ENCODE data around the gene AGRN.
"Not testable (repeated sequence)": the region's sequence is repeated elsewhere in the genome, so short reads cannot be mapped to it uniquely, and the experiment has no call there.

Gene AGRN

DNA sequence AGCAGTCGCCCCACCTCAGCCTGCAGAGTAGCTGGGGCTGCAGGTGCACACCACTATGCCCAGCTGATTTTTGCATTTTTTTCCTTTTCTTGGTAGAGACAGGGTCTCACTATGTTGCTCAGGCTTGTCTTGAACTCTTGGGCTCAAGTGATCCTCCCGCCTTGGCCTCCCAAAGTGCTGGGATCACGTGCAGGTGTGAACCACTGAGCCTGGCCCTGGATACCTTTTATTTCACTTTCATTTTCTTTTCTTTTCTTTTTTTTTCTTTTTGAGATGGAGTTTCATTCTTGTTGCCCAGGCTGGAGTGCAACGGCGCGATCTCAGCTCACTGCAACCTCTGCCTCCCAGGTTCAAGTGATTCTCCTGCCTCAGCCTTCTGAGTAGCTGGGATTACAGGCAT lies 28.6 kb upstream of the AGRN start:
- H3K9ac ChIP-seq (ENCODE audit: low read length); H2AK5ac ChIP-seq (ENCODE audit: low read length, severe bottlenecking); H2BK120ac ChIP-seq (ENCODE audit: low read depth, low read length); H4K91ac ChIP-seq (ENCODE audit: low read length); H3K14ac ChIP-seq (ENCODE audit: low read length in 2 of 2); H3K4me1 ChIP-seq (ENCODE audit: control insufficient read depth, insufficient read depth, low read depth, low read length); DNase-seq; H2BK15ac ChIP-seq (ENCODE audit: low read depth, poor library complexity, severe bottlenecking); H3K9me3 ChIP-seq (ENCODE audit: control insufficient read depth, low read length); H2BK12ac ChIP-seq (ENCODE audit: low read length in 2 of 2); H3K4ac ChIP-seq (ENCODE audit: low read depth in 1 of 2, low read length in 2 of 2); H3K27ac ChIP-seq (ENCODE audit: low read length, poor library complexity, severe bottlenecking); H3K36me3 ChIP-seq (ENCODE audit: control insufficient read depth in 1 of 2, insufficient read depth in 2 of 2, low read depth in 1 of 2, low read length in 2 of 2); H3K4me3 ChIP-seq (ENCODE audit: insufficient read depth in 1 of 2, low read depth in 1 of 2, low read length in 2 of 2); H3K4me2 ChIP-seq (ENCODE audit: low read length, poor library complexity, severe bottlenecking); H4K8ac ChIP-seq (ENCODE audit: low read length); H3K79me1 ChIP-seq (replicated peaks; ENCODE audit: low read length, poor library complexity, severe bottlenecking); H2AFZ ChIP-seq (ENCODE audit: low read depth, low read length); H3K18ac ChIP-seq (ENCODE audit: low read depth in 1 of 2, low read length in 2 of 2); H2BK5ac ChIP-seq (ENCODE audit: low read depth, low read length, poor library complexity, severe bottlenecking); H3K23ac ChIP-seq (ENCODE audit: low read length in 2 of 2): not testable (repeated sequence)
- WGBS: 95% methylated on average over 6 of the region's 6 CpGs
- H3K27me3 ChIP-seq (ENCODE audit: control insufficient read depth in 1 of 2, insufficient read depth in 1 of 2, low read length in 2 of 2): peaks cover 0 to 34% of the 10 kb centered on the region in 2 experiments

DNA sequence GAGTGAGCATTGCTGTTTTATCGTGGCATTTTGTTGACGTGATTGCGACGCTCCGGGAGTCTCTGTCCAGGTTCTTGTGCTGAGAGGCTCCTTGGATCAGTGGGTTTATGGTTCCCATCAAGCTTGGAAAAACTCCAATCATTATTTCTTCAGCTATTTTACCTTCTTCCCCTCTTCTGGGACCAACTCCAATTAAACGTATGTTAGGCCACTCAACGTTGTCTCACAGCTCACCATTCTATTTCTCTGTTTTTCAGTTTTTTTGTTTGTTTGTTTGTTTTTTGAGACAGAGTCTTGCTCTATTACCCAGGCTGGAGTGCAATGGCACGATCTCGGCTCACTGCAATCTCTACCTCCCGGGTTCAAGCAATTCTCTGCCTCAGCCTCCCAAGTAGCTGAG lies 28.0 kb upstream of the AGRN start:
- H3K27ac ChIP-seq (ENCODE audit: low read length, poor library complexity, severe bottlenecking): no peak overlapping the region
- H2BK15ac ChIP-seq (ENCODE audit: low read depth, poor library complexity, severe bottlenecking): no peak overlapping the region
- H3K4me1 ChIP-seq (ENCODE audit: control insufficient read depth, insufficient read depth, low read depth, low read length): peaks cover 5% of the 10 kb centered on the region
- H4K8ac ChIP-seq (ENCODE audit: low read length): no peak overlapping the region
- H3K4me3 ChIP-seq (ENCODE audit: insufficient read depth in 1 of 2, low read depth in 1 of 2, low read length in 2 of 2): no peak overlapping the region
- no peak overlapping the region for H3K14ac ChIP-seq (ENCODE audit: low read length in 2 of 2)
- H2AFZ ChIP-seq (ENCODE audit: low read depth, low read length): no peak overlapping the region
- 97% methylated on average over 8 of the region's 10 CpGs for WGBS
- H2AK5ac ChIP-seq (ENCODE audit: low read length, severe bottlenecking): no peak overlapping the region
- no peaks in the 10 kb centered on the region for H3K79me1 ChIP-seq (replicated peaks; ENCODE audit: low read length, poor library complexity, severe bottlenecking)
- H3K27me3 ChIP-seq (ENCODE audit: control insufficient read depth in 1 of 2, insufficient read depth in 1 of 2, low read length in 2 of 2): peaks cover 1 to 35% of the 10 kb centered on the region in 2 experiments
- no peak overlapping the region for H2BK12ac ChIP-seq (ENCODE audit: low read length in 2 of 2)
- H3K9me3 ChIP-seq (ENCODE audit: control insufficient read depth, low read length): peaks cover 5% of the 10 kb centered on the region
- no peak overlapping the region for H3K18ac ChIP-seq (ENCODE audit: low read depth in 1 of 2, low read length in 2 of 2)
- H2BK120ac ChIP-seq (ENCODE audit: low read depth, low read length): no peak overlapping the region
- no peak overlapping the region for H2BK5ac ChIP-seq (ENCODE audit: low read depth, low read length, poor library complexity, severe bottlenecking)
- no peak overlapping the region for H3K23ac ChIP-seq (ENCODE audit: low read length in 2 of 2)
- no peak overlapping the region for H3K4me2 ChIP-seq (ENCODE audit: low read length, poor library complexity, severe bottlenecking)
- DNase-seq: peak; percentile 50
- H3K9ac ChIP-seq (ENCODE audit: low read length): no peak overlapping the region
- no peak overlapping the region for H4K91ac ChIP-seq (ENCODE audit: low read length)
- no peak overlapping the region for H3K4ac ChIP-seq (ENCODE audit: low read depth in 1 of 2, low read length in 2 of 2)
- no peaks in the 10 kb centered on the region for H3K36me3 ChIP-seq (ENCODE audit: control insufficient read depth in 1 of 2, insufficient read depth in 2 of 2, low read depth in 1 of 2, low read length in 2 of 2)

DNA sequence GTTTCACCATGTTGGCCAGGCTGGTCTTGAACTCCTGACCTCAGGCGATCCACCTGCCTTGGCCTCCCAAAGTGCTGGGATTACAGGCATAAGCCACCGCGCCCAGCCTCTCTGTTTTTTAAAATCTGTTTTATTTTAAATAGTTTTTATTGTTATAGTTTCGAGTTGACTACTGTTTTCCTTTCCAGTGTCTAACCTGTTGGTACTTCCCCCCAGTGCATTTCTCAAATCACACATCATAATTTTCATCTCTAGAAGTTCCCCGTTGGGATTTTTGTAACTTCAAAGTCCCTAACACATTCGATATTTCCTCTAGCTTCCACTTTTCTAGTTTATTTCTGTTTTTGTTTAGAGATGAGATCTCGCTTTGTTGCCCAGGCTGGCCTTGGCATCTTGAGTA lies 27.6 kb upstream of the AGRN start:
- Histone ChIP-seq H3K4me1 (ENCODE audit: control insufficient read depth, insufficient read depth, low read depth, low read length) (peaks cover 5% of the 10 kb centered on the region), H3K4me2 (ENCODE audit: low read length, poor library complexity, severe bottlenecking) (no peak overlapping the region)
- WGBS: 89% methylated on average over 3 of the region's 7 CpGs

DNA sequence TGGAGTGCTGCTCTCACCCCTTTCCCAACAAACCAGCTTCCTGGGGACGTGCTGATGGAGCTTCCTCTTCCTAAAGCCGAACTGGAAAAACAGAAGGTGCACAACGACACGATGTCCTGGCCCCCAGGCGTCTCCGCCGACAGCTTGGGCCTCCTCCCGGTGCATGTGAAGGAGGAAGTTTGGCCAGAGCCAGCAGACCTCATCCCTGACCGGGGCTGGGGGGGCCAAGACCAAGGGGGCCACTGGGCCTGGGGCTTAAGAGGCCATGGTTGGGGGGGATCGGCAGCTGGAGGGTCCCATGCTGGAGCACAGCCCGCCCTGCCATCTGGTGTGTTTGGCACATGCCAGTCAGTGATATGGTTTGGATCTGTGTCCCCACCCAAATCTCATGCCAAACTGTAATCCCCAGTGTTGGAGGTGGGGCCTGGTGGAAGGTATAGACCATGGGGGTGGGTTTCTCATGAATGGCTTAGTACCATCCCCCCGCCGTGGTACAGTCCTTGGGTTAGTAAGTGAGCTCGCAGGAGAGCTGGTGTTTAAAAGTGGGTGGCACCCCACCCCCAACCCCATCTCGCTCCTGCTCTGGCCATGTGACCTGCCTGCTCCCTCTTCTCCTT lies 26.4 kb upstream of the AGRN start:
- H3K14ac ChIP-seq (ENCODE audit: low read length in 2 of 2): no peak overlapping the region
- no peak overlapping the region for H2BK5ac ChIP-seq (ENCODE audit: low read depth, low read length, poor library complexity, severe bottlenecking)
- no peaks in the 10 kb centered on the region for H3K36me3 ChIP-seq (ENCODE audit: control insufficient read depth in 1 of 2, insufficient read depth in 2 of 2, low read depth in 1 of 2, low read length in 2 of 2)
- no peak overlapping the region for H4K91ac ChIP-seq (ENCODE audit: low read length)
- DNase-seq: peak; percentile 60
- no peak overlapping the region for H3K4me2 ChIP-seq (ENCODE audit: low read length, poor library complexity, severe bottlenecking)
- no peak overlapping the region for H2BK120ac ChIP-seq (ENCODE audit: low read depth, low read length)
- no peak overlapping the region for H3K27ac ChIP-seq (ENCODE audit: low read length, poor library complexity, severe bottlenecking)
- 86% methylated on average over 15 of the region's 15 CpGs for WGBS
- no peak overlapping the region for H3K4me3 ChIP-seq (ENCODE audit: insufficient read depth in 1 of 2, low read depth in 1 of 2, low read length in 2 of 2)
- H3K18ac ChIP-seq (ENCODE audit: low read depth in 1 of 2, low read length in 2 of 2): no peak overlapping the region
- no peak overlapping the region for H2BK12ac ChIP-seq (ENCODE audit: low read length in 2 of 2)
- H3K4ac ChIP-seq (ENCODE audit: low read depth in 1 of 2, low read length in 2 of 2): no peak overlapping the region
- H3K9ac ChIP-seq (ENCODE audit: low read length): no peak overlapping the region
- no peak overlapping the region for H2AFZ ChIP-seq (ENCODE audit: low read depth, low read length)
- peaks cover 14 to 49% of the 10 kb centered on the region in 2 experiments for H3K27me3 ChIP-seq (ENCODE audit: control insufficient read depth in 1 of 2, insufficient read depth in 1 of 2, low read length in 2 of 2)
- no peak overlapping the region for H2AK5ac ChIP-seq (ENCODE audit: low read length, severe bottlenecking)
- no peak overlapping the region for H4K8ac ChIP-seq (ENCODE audit: low read length)
- H3K9me3 ChIP-seq (ENCODE audit: control insufficient read depth, low read length): peaks cover 5% of the 10 kb centered on the region
- no peaks in the 10 kb centered on the region for H3K79me1 ChIP-seq (replicated peaks; ENCODE audit: low read length, poor library complexity, severe bottlenecking)
- no peak overlapping the region for H3K23ac ChIP-seq (ENCODE audit: low read length in 2 of 2)
- H3K4me1 ChIP-seq (ENCODE audit: control insufficient read depth, insufficient read depth, low read depth, low read length): peaks cover 9% of the 10 kb centered on the region
- H2BK15ac ChIP-seq (ENCODE audit: low read depth, poor library complexity, severe bottlenecking): no peak overlapping the region

More for the DNA sequence above, 27.6 kb upstream of the AGRN start:
- peak; percentile 33 for DNase-seq
- Histone ChIP-seq H3K23ac (ENCODE audit: low read length in 2 of 2) (no peak overlapping the region), H2BK5ac (ENCODE audit: low read depth, low read length, poor library complexity, severe bottlenecking) (no peak overlapping the region), H3K79me1 (replicated peaks; ENCODE audit: low read length, poor library complexity, severe bottlenecking) (no peaks in the 10 kb centered on the region), H3K36me3 (ENCODE audit: control insufficient read depth in 1 of 2, insufficient read depth in 2 of 2, low read depth in 1 of 2, low read length in 2 of 2) (no peaks in the 10 kb centered on the region), H3K18ac (ENCODE audit: low read depth in 1 of 2, low read length in 2 of 2) (no peak overlapping the region), H3K4me3 (ENCODE audit: insufficient read depth in 1 of 2, low read depth in 1 of 2, low read length in 2 of 2) (no peak overlapping the region), H2AFZ (ENCODE audit: low read depth, low read length) (no peak overlapping the region), H4K91ac (ENCODE audit: low read length) (no peak overlapping the region), H2BK15ac (ENCODE audit: low read depth, poor library complexity, severe bottlenecking) (no peak overlapping the region), H3K27ac (ENCODE audit: low read length, poor library complexity, severe bottlenecking) (no peak overlapping the region), H2BK120ac (ENCODE audit: low read depth, low read length) (no peak overlapping the region), H3K9me3 (ENCODE audit: control insufficient read depth, low read length) (peaks cover 5% of the 10 kb centered on the region), H3K27me3 (ENCODE audit: control insufficient read depth in 1 of 2, insufficient read depth in 1 of 2, low read length in 2 of 2) (peaks cover 6 to 39% of the 10 kb centered on the region in 2 experiments), H2AK5ac (ENCODE audit: low read length, severe bottlenecking) (no peak overlapping the region), H3K14ac (ENCODE audit: low read length in 2 of 2) (no peak overlapping the region), H3K9ac (ENCODE audit: low read length) (no peak overlapping the region), H2BK12ac (ENCODE audit: low read length in 2 of 2) (no peak overlapping the region), H3K4ac (ENCODE audit: low read depth in 1 of 2, low read length in 2 of 2) (no peak overlapping the region), H4K8ac (ENCODE audit: low read length) (no peak overlapping the region)
